Ovary (tissue), 10 donors: Measurements from ENCODE around the gene LACTB. TPM values are rescaled to one million over a fixed set of nuclear protein-coding genes. Genes with fewer than 3 reads are reported as not detected.

Experiments used
- DNase-seq, 5 donors: peaks; one replicate each; pipeline ENCODE4 v3.0.0-alpha.2; 2019 to 2020
- H3K27ac ChIP-seq, 2 donors: fragments of 200-600 bp; one replicate each; pipeline versions ENCODE4 v1.5.1 to v1.8.0; 2019 to 2022
- H3K27me3 ChIP-seq: fragments of 200-600 bp; one replicate; pipeline ENCODE4 v1.8.0; 2022
- H3K36me3 ChIP-seq: fragments of 200-600 bp; sonication (generic); one replicate; pipeline ENCODE4 v1.5.1; 2019
- H3K4me1 ChIP-seq: one replicate; pipeline ENCODE4 v1.8.1; 2013; ENCODE audit warnings: mild to moderate bottlenecking, moderate library complexity; ENCODE audit not compliant: insufficient read depth
- H3K4me3 ChIP-seq: fragments of 200-600 bp; sonication (generic); one replicate; pipeline ENCODE4 v1.5.1; 2017
- H3K9me3 ChIP-seq, 2 donors: fragments of 200-600 bp in 1 of 2; sonication (generic) in 1 of 2; one replicate each; pipeline versions ENCODE4 v1.5.1 to v1.8.1; 2013 to 2019; ENCODE audit warnings: mild to moderate bottlenecking in 1 of 2, moderate library complexity in 1 of 2
- EP300 ChIP-seq: sonication (generic); formaldehyde crosslinking; IDR thresholded peaks from one replicate; pipeline ENCODE4 v1.6.1; 2017; ENCODE audit warnings: antibody characterized with exemption
- POLR2A ChIP-seq: fragments of 450-650 bp; IDR thresholded peaks from one replicate; pipeline ENCODE4 v1.6.1; 2017; ENCODE audit warnings: antibody characterized with exemption, mild to moderate bottlenecking, moderate library complexity
- WGBS, 3 donors: extraction: QIAGEN DNeasy Blood & Tissue Kit in 1 of 3; methylation state at CpG; one replicate each; pipeline versions ENCODE4 v1.1.5 to v1.1.7; 2013 to 2017; 5-methylcytosine and 5-hydroxymethylcytosine counted together
- intact Hi-C, 4 donors: fragments of 100-400 bp; cut with DNase I; formaldehyde crosslinking; loops; one replicate each; pipeline versions ENCODE4 v1.11.0 to v1.15.1; 2022 to 2023
- long read RNA-seq, 3 donors: library from polyadenylated mRNA in 2 of 3; unstranded in 2 of 3; transcript quantifications; one replicate each; pipeline ENCODE4 v2.0.0 and lab custom pipeline, GENCODE V29; 2021 to 2026
- polyA plus RNA-seq, 2 donors: library from polyadenylated mRNA; stranded (reverse); fragments of 200-250 nt in 1 of 2; fragments of 350-450 nt in 1 of 2; fragmentation: Illumina TruSeq in 1 of 2; extraction: RNeasy Lipid Tissue Mini Kit (QIAGEN cat#74804) in 1 of 2; gene quantifications; one replicate each; pipeline ENCODE4 v1.2.3, GENCODE V29; 2013 to 2014
- total RNA-seq, 7 donors: library from RNA; depleted of rRNA in 2 of 7; stranded (reverse); fragments of >200 nt in 2 of 7; fragmentation: NEBNext Ultra II Directional in 3 of 7; extraction: Animal tissue kit (Norgen Biotek cat#: 25700) in 3 of 7; gene quantifications; one replicate each; pipeline versions ENCODE4 v1.1.0 to v1.2.4, GENCODE V29; 2016 to 2023
- TF ChIP-seq, protein P1 (sequence below), 3 donors: fragments of 450-650 bp in 2 of 3; fragments of 200-600 bp in 1 of 3; IDR thresholded peaks; one replicate each; pipeline versions ENCODE4 v1.5.1 to v1.8.0; 2016 to 2022; ENCODE audit warnings: antibody characterized with exemption in 3 of 3, mild to moderate bottlenecking in 1 of 3
- donor health status: DM: no; HTN: no; CAD: no; lungs with moderate emphysema.
- donor health status: DM: no; HTN: no; CAD: no.
- donor health status: Bipolar disorder and iron deficiency.
- donor health status: DM: yes; HTN: yes; CAD: no.
- donor health status: DM: no; HTN: no; CAD: no.
- donor health status: DM: yes; HTN: yes; CAD: no.

The LACTB gene, protein sequence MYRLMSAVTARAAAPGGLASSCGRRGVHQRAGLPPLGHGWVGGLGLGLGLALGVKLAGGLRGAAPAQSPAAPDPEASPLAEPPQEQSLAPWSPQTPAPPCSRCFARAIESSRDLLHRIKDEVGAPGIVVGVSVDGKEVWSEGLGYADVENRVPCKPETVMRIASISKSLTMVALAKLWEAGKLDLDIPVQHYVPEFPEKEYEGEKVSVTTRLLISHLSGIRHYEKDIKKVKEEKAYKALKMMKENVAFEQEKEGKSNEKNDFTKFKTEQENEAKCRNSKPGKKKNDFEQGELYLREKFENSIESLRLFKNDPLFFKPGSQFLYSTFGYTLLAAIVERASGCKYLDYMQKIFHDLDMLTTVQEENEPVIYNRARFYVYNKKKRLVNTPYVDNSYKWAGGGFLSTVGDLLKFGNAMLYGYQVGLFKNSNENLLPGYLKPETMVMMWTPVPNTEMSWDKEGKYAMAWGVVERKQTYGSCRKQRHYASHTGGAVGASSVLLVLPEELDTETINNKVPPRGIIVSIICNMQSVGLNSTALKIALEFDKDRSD
- total RNA-seq (10 to 100 TPM in 4 of 7 donors, 1 to 10 TPM in 3; 7.5 to 10.7 (median 10.4) TPM), polyA plus RNA-seq (10 to 100 TPM in 1 of 2 donors, 1 to 10 TPM in 1; 8.3 to 27.9 TPM)
- long read RNA-seq, donor 1, partial matches to known transcripts: 0 of 7 reads
- long read RNA-seq, donor 1, other reads (novel, unspliced or antisense): 4 of 7 reads
- long read RNA-seq, donor 2, partial matches to known transcripts: 20 of 291 reads
- long read RNA-seq, donor 2, other reads (novel, unspliced or antisense): 265 of 291 reads
- long read RNA-seq, donor 3, transcript LACTB-202 (5 exons, 2,978 nt): minor isoform, 5 of 25 reads
- long read RNA-seq, donor 3, transcript LACTB-201 (6 exons, 1,972 nt): major isoform, 16 of 25 reads
- long read RNA-seq, donor 3, partial matches to known transcripts: 0 of 25 reads
- long read RNA-seq, donor 3, other reads (novel, unspliced or antisense): 4 of 25 reads

DNA sequence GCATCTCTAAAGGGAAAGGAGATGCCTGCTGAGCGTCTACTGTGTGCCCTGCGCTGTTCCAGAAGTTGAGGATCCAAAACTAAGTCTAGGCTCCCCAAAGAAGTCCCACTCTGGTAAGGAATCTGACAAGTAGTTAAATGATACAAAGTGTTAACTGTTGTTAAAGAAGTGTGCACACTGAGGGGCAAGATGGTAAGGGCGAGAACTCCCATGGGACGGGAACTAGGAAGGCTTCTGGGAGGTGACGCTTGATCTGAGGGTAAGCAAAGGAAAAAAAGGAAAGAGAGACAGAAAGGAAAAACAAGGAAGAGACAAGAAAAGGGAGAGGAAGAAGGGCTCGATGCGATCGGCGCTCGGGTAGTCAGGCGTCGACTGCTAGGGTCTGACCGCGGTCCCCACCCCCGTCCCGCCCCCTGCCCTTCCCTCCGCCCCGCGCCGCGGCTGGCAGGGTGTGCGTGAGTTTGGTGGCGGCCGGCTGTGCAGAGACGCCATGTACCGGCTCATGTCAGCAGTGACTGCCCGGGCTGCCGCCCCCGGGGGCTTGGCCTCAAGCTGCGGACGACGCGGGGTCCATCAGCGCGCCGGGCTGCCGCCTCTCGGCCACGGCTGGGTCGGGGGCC, at the start of gene LACTB:
Gene LACTB (plus strand): TSS at position 480 of the 620 bp plus-strand sequence. CDS start 11 bp downstream, at position 491.
- Histone ChIP-seq H3K4me1 (no peaks in the 10 kb centered on the region), H3K27ac (peak within 1 kb of the TSS; percentile 75 to 84), H3K27me3 (no peaks in the 10 kb centered on the region), H3K36me3 (no peaks in the 10 kb centered on the region), H3K9me3 (no peaks in the 10 kb centered on the region), H3K4me3 (peak within 1 kb of the TSS; percentile 96)
- WGBS, 3 donors: 0 to 1% (median 1%) methylated on average over 36 to 40 of the region's 40 CpGs
- intact Hi-C loops: no loop called here
- peak; percentile 34 for TF ChIP-seq EP300
- TF ChIP-seq POLR2A: peak; percentile 37
- TF ChIP-seq, protein P1, sequence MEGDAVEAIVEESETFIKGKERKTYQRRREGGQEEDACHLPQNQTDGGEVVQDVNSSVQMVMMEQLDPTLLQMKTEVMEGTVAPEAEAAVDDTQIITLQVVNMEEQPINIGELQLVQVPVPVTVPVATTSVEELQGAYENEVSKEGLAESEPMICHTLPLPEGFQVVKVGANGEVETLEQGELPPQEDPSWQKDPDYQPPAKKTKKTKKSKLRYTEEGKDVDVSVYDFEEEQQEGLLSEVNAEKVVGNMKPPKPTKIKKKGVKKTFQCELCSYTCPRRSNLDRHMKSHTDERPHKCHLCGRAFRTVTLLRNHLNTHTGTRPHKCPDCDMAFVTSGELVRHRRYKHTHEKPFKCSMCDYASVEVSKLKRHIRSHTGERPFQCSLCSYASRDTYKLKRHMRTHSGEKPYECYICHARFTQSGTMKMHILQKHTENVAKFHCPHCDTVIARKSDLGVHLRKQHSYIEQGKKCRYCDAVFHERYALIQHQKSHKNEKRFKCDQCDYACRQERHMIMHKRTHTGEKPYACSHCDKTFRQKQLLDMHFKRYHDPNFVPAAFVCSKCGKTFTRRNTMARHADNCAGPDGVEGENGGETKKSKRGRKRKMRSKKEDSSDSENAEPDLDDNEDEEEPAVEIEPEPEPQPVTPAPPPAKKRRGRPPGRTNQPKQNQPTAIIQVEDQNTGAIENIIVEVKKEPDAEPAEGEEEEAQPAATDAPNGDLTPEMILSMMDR (IDR thresholded peaks at IDR 0.05): no peak
- peak; percentile 81 to 89 (median 84) for DNase-seq

DNA sequence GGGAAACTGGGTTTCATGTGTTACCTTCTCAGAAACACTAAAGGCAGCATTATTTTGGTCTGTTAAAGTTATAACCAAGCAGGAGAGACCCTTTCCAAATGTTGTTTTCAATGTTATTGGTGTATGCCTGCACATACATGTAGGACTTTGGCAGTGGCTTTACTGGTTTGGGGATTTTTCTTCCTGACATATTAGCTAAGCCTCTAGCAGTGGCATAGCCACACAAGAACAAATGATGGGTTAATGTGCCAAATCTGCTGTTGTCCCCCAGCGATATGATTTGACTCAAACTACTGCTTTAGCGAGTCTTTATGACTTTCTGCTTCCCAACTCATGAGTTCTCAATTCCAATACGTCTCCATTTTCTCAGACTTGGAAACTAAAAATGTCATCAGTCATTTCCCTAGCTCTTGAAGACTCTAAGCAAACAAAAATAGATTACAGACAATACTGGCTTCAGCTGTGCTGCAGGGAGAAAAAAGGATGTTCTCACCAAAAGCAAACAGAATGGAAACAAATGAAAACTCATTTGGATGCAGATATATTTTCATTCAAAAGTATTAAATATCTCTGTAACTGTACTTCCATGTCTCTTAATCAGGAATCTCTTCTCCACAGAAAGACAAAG, 49.5 kb upstream of the LACTB start:
- TF ChIP-seq POLR2A: no peak
- TF ChIP-seq, protein P1 (IDR thresholded peaks at IDR 0.05): no peak
- no peak for TF ChIP-seq EP300
- 33 to 53% (median 53%) methylated on average over 3 of the region's 3 CpGs for WGBS, 3 donors
- H3K27me3 ChIP-seq: no peaks in the 10 kb centered on the region
- no peak overlapping the region for H3K27ac ChIP-seq
- peaks cover 9% of the 10 kb centered on the region for H3K4me1 ChIP-seq
- no peaks in the 10 kb centered on the region for H3K9me3 ChIP-seq
- no peak for DNase-seq
- intact Hi-C loops: no loop called here
- no peaks in the 10 kb centered on the region for H3K36me3 ChIP-seq
- H3K4me3 ChIP-seq: no peak overlapping the region

DNA sequence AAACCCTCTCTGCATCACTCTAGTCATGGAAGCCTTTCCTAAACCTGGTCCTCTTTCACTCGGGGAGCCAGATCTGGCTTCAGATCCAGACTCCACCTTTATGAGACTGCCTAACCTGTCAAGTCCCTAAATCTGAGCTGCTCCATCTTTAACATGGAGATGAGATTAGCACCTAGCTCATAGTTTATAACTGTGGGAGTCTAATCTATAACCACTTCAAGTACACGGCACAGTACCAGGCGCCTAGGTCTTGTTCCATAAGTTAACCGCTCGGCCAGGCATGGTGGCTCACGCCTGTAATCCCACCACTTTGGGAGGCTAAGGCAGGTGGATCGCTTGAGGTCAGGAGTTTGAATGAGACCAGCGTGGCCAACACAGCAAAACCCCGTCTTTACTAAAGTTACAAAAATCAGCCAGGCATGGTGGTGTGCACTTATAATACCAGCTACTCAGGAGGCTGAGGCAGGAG, 48.8 kb upstream of the LACTB start:
- WGBS, 3 donors: 80 to 85% (median 83%) methylated on average over 9 of the region's 9 CpGs
- Histone ChIP-seq H3K4me1 (peaks cover 10% of the 10 kb centered on the region), H3K27me3 (no peaks in the 10 kb centered on the region), H3K27ac (no peak overlapping the region), H3K9me3 (no peaks in the 10 kb centered on the region), H3K4me3 (no peak overlapping the region), H3K36me3 (no peaks in the 10 kb centered on the region)
- TF ChIP-seq POLR2A: no peak
- TF ChIP-seq, protein P1 (IDR thresholded peaks at IDR 0.05): no peak
- TF ChIP-seq EP300: no peak
- intact Hi-C loops: no loop called here
- DNase-seq: no peak
